HG03139 (cell line): ENCODE measurements around the gene PDE9A.
"Not testable (repeated sequence)": the region's sequence is repeated elsewhere in the genome, so short reads cannot be mapped to it uniquely, and the experiment has no call there.

Experiments
- ATAC-seq: cut with Tn5 transposase; IDR thresholded peaks from one replicate; pipeline ENCODE4 v1.9.1; 2021; ENCODE audit not compliant: unreplicated experiment

Gene PDE9A

DNA sequence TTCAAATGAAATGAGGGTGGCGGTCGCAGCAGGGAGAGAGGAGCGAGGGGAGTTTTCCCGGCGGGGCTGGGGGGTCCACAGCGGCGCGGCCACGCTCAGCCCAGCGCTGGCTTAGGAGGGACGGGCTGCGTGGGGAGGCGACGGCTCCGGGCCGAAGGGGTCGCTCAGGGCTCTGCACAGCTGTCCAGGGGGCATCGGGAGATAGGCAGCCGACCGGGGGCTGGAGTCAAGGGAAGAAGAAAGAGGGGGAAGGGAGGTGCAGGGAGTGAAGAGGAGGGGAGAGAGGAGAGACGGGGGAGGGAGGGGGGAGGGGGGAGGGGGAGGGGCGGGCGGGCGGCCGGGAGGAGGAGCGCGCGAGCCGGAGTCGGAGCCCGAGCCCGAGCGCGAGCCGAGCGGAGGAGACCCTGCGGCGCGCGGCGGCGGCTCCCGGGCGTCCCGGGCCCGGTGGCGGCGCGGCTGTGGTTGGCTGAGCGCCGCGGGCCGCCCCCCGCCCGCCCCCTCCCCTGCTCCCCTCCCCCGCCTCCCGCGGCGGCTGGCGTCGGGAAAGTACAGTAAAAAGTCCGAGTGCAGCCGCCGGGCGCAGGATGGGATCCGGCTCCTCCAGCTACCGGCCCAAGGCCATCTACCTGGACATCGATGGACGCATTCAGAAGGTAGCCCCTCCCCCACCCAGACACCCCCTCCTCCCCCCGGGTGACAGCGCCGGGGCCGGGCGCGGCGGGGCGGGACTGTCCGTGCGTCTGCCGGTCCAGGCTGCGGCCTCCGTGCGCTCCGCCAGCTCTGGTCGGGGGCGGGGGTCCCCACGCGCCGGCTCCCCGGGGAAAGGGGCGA, at the start of gene PDE9A:
TSS of gene PDE9A (plus strand) at position 391 of the 831 bp plus-strand sequence. CDS start at position 585, 194 bp downstream.
- no peak for ATAC-seq

DNA sequence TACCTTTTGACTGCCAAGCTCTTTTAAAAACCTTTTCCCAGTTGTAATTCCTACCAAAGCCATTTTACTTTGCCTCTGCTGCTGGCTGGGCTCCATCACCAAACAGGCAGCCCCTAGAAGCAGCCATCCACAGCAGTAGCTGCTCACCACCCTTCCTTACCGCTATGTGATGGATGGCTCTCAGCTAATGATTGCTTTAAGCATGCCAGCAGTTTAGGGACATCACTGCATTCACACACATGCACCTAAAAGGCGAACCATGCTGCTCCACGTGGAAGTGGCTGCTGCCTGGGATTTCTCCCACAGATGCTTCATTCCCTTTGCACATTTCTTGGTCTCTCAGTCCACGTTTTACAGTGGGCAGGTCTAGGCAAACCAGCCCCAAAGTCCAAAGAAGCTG, 46.3 kb upstream of the PDE9A start:
- ATAC-seq, result no peak

DNA sequence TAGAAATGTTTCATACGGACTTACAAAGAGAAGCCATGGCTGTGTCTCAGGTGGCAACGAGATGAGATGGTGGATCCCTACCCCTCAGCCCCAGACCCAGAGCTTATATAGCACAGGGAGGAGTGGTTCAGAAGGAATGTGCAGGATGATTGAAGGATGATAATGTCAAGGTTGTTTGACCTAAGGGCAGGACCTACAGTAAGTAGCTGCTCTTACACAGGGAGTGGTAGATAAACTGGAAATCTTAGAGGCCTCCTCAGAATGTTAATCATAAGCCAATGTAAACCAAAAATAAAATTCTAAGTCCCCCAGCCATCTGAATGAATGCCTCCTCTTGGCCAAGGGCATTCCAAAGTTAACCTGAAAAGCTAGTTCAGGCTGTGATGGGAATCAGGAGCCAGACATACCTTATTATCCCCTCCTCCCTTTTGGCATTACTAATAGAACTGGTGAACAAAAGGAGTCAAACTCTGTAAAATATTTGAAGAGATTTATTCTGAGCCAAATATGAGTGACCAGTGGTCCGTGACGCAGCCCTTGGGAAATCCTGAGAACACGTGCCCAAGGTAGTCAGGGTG, 45.8 kb upstream of the PDE9A start:
- ATAC-seq, result no peak

DNA sequence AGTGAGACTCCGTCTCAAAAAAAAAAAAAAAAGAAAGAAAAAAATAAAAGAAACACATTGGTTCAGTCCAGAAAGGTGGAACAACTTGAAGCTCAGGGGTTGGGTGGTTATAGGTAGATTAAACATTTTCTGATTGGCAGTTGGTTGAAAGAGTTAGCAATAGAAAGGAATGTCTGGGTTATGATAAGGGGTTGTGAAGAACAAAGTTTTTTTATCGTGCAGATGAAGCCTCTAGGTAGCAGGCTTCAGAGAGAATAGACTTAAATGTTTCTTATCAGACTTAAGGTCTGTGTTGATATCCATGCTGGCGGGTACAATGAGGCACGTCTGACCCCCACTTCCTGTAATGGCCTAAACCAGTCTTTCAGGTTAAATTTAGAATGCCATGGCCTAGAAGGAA, 45.0 kb upstream of the PDE9A start:
- no peak for ATAC-seq

GRCh38 chr21:42609811-42610210, 43.6 kb upstream of the PDE9A start:
- no peak for ATAC-seq

DNA sequence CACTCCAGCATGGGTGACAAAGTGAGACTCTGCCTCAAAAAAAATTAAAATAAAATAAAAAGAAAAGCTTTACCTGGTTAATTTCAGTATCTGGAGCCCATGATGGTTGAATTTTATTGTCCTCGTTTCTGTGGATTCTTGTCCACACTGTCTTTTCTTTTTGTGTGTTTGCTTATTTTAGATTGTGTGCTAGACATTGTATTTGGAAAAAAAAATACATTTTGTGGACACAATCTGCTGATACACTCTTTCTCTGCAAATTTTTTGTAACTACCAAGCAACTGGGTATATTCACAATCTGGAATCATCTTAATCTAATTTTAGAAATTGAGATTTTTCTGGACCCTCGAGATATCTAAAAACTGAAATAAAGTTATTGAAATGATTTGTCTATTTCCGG, 41.6 kb upstream of the PDE9A start:
- no peak for ATAC-seq

DNA sequence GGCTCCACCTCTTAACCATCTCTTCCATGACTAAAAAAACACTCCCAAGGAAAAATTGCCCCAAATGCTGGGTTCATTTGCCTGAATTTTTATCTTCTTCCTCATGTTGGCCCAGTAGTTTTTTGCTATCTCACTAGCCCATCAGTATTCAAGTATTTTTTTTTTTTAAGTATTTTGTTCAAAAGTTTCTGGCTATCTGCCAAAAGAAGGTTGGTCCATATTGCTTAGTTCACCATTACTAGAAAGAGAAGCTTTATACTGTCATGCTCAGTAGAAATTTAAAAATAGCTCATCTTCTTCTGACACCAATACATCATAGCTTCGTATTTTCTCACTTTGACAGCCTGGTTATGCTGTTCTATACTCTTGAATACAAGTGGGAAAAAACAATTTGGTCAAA, 41.0 kb upstream of the PDE9A start:
- ATAC-seq, result no peak

- no peak for ATAC-seq
These were observed 39.7 kb upstream of the PDE9A start for GRCh38 chr21:42613756-42614155.

- ATAC-seq, result no peak
These were observed 39.0 kb upstream of the PDE9A start for GRCh38 chr21:42614396-42614795.

- ATAC-seq, result no peak
These were observed 38.5 kb upstream of the PDE9A start for GRCh38 chr21:42614811-42615351.

- not testable (repeated sequence) for ATAC-seq
These were observed 38.0 kb upstream of the PDE9A start for GRCh38 chr21:42615377-42615776.

- no peak for ATAC-seq
These were observed 37.5 kb upstream of the PDE9A start for GRCh38 chr21:42615924-42616323.

- ATAC-seq, result no peak
These were observed 37.0 kb upstream of the PDE9A start for GRCh38 chr21:42616446-42616845.

- no peak for ATAC-seq
These were observed 36.5 kb upstream of the PDE9A start for GRCh38 chr21:42616941-42617340.

- ATAC-seq, result no peak
These were observed 35.9 kb upstream of the PDE9A start for GRCh38 chr21:42617486-42617885.

- no peak for ATAC-seq
These were observed 34.7 kb upstream of the PDE9A start for GRCh38 chr21:42618707-42619102.

DNA sequence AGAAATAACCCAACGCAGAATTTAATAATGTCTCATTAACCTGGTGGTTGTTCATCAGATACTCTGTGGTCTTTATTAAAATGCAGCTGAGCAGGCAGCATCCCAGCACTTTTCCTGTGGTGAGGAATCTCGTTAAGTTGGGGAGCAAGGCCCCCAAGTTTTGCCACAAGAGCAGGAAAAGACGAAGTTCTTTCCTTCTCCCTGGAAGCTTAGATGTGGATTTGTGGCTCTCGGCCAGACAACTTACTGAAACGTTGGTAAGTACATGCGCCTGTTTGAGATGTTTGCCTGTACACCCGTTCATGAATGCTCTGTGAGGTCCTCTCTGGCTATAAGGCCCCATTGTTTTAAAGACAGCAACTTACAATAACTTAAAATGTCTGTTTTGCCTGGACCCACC, 34.3 kb upstream of the PDE9A start:
- ATAC-seq, result no peak

DNA sequence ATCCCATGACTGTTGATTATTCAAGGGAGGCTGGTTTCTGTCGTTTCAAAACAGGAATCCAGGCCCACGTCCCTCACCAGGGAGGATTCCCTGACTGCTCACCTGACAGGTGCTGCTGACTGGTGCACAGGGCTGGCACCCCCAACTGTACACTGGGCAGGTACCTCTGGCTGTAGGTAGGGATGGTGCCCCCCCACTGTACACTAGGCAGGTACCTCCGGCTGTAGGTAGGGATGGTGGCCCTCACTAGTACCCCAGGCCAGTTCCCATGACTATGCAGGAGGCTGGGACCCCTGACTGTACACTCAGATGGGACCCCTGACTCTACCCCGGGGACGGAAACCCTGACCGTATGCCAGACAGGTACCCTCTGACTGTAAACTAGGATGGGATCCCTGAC, 33.6 kb upstream of the PDE9A start:
- no peak for ATAC-seq

GRCh38 chr21:42621166-42621818, 32.1 kb upstream of the PDE9A start:
- ATAC-seq, result no peak

- no peak for ATAC-seq
These were observed 31.6 kb upstream of the PDE9A start for GRCh38 chr21:42621819-42622177.

GRCh38 chr21:42622284-42622683, 31.1 kb upstream of the PDE9A start:
- ATAC-seq, result no peak

GRCh38 chr21:42623694-42624093, 29.7 kb upstream of the PDE9A start:
- no peak for ATAC-seq
